Activated naive CD8-positive, alpha-beta T cell treated with anti-CD3 and anti-CD28 coated beads, Interleukin-2, amount 50 U/mL, for 16 hours (primary cell): ENCODE measurements around the gene SLC2A6.

Experiments
- DNase-seq: peaks from one replicate; pipeline ENCODE4 v3.0.0-alpha.2; 2020; ENCODE audit warnings: low read depth, low spot score

SLC2A6 gene

DNA sequence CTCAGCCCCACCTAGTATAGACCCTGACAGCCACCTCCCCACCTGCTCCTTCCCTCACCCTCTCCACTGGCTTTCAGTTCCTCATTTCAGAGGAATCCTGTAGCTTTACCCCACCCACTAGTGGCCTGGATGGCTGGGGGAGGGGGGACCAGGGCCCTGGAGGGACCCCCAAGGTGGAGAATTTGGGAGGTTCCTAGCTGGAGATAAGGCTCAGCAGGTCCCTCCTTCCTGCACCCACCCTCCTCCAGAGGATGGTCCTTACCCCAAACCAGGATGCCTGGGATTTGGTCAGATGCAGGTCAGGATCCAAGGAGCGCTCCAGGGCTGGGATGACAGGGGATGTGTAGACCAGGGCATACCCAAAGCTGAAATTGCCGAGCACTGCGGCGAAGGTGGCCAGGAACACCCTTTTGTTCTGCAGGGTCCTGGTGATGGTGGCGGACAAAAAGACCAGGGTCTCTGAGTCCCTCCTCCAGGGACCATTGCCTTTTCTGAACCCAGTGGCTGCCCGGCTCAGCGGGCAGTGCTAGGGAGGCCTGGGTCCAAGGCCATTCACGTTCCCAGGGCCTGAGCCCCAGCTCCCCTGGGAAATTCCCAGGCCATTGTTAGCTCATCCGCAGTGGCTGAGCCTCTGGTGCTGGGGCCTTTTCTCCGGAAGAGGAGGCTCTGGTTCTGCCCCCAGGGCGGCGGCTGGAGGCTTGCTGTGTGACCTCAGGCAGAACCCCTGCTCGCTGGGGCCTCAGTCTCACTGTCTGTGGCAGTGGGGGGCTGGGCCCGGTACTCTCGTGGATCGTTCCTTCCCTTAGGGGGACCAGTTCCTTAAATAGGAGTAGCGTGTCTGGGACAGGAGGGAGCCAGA is 678 bp downstream of the SLC2A6 start:
- no peak for DNase-seq

DNA sequence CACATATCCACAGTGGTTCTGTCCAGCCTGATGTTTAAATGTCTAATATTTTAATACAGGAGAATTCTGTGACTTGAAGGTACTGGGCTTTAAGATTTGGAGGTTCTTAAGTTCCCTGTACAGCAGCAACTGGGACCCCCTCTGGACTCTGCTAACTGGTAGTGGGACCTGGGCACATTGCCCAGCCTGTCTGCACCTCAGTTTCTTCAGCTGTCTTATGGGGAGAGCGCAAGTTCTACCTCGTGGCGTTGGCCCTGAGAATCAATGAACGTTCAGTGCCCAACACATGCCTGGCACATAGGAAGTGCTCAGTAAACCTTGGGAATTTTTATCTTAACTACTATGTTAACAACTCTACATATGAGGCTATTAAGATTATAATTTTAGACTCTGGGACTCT is 1.4 kb downstream of the SLC2A6 start:
- no peak for DNase-seq

DNA sequence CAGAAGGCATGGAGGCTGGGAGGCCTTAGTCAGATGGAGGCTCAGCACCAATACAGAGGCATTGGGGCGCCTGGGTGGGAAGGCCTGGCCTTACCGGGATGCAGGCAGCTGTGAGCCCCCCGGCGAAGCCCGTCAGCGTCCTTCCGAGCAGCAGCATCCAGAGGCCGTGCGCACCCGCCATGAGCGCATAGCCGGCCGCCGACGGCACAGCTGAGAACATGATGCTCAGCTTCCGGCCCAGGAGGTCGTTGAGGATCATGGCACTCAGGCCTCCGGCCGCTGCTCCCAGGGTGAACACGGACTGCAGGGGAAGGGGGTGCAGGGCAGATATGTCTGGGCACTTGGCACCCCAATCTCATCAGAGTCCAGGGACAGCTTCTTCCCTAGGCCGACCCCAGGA is 2.0 kb downstream of the SLC2A6 start:
- DNase-seq: no peak

DNA sequence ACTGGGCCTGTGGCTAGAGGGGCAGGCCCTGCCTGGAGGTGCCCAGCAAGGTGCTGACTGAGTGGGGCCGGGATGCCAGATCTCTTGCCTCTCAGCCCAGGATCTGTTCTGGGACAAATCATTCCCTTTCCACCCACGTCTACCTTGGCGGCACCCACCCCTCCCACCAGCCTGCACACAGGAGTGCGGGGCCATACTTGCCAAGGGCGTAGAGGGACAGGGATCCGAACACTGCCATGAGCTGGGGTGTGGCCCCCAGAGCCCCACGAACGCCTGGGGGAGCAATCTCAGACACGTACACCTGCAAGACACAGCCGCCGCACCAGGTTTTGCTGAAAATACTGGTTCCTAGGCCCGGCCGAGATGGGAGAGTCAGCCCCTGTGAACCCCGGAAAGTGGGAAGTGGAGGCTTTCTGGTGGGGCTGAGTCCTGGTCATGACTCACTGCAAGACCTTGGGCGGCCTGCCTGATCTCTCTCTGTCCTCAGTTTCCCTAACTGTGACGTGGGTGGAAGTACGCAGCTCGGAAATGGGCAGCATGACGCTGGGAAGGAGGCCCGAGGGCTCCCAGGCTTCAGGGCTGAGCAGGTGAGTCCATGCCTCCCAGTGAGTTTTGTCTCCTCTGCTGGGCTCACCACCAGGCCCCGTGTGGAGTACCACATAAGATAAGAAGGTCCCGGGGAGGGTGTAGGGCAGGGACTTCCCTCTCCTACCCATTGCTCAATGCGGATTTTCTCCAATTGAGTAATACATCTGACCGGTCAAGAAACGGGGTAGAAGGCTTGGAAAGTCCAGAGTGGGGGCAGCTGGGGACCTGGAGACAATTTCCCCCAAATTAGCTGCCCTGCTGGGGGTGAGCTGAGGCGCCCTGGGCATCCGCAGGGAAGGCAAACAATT is 2.6 kb downstream of the SLC2A6 start:
- DNase-seq: no peak

DNA sequence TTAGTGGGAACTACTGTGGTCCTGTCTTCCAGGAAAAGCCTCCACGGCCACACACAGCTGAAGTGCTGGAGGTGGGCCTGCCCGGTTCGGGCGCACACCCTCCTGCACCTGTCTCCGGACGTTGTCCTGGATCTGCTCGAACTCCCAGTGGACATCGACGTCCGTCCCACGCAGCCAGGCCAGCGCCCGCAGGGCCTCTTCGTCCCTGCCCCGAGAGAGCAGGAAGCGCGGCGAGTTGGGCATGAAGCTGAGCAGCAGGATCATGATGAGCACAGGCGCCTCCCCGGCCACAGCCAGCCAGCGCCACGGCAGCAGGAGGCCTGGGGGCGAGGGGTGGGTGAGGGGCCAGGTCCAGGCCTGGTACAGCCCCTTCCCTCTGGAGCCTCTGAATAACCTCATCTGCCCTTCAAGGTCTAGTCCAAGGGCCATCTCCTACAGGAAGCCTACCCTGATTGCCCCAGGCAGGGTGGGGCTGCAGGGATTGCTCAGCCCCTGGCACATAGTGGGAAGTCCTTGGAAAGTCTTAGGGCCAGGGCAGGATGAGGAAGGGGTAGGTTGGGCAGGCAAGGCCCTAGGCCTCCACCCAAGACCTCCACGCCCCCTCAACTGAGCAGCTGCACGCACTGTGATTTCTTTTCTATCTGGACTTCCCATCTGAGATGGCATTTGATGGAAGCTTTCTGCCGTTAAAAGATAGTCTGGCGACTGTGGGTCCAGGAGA is 3.4 kb downstream of the SLC2A6 start:
- DNase-seq: no peak

DNA sequence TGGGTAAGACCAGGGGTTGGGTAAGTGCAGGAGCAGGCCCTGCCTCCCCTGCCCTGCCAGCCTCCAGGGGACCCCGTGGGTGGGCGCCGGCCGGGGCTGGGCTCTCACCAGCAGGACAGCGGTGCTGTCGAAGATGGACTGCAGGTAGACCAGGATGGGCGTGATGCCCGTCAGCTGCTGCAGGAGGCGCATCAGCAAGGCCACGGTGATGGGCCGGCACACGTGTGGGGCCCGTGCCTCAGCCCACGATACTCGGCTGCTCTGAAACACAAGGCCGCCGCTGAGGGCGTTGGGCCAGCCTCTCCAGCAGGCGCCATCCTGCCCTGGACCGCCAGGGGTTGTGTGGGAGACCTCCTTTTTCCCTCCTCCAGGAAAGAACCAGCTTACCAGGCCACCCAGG is 4.0 kb downstream of the SLC2A6 start:
- DNase-seq: no peak

DNA sequence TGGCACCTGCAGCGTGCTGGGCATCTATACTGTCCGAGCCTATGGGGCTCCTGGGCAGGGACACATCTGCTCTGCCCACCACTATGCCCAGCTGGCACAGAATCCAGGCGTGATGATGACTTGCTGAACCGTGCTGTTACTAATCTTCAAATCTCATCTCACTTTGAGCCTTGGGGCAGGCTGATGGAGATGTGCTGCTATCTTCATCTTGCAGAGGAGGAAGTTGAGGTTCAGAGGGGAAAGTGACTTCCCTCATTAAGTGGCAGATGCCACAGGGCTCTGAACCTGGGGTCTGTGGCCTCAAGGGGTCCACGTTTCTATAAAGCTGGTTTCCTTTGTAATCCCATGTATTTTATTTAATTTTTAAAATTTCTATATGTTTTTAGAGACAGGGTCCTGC is 4.7 kb downstream of the SLC2A6 start:
- no peak for DNase-seq

DNA sequence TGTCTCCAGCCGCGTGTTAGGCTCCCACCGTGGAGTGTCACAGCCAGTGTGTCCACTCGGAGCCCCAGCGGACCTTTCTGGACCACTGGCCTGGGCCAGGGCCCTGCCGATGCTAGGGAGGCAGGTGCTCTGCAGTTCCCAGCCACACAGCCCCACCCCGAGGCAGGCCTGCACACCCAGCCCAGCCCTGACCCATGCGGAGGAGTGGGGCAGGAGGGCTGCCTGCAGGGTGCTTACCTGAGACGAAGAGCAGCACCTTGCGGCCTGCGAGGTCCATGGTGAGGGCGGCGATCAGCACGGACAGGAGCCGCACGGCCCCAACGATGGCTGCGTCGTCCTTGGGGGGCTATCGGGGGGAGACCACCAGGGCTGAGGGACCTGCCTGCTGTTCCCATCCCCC is 5.2 kb downstream of the SLC2A6 start:
- no peak for DNase-seq

DNA sequence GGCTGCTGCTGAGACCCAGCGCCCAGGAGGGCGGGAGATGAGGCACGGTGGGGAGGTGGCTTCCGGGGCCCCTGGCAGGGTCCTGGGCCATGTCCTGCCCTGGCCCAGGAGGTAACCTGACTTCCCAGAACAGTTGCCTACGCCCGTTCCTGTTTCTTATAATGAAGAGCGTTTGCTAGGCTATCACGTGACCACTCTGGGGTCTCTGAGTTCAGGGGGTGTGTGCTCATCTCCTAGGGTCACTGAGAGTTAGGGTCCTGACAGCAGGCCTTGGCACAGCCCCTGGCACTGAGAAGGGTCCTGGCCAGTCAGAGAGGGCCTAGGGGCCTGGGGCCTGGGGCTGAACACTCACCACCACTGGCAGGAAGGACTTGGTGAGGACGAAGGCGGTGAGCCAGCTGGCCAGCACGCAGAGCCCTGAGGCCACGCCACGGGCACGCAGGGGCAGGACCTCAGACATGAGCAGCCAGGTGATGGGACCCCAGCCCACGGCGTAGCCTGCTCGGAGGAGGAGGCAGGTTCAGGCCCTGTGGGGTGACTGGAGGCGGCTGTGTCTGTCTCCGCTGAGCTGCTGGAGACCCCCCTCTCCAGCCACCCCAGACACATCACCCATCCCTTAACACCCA is 6.0 kb downstream of the SLC2A6 start:
- no peak for DNase-seq

DNA sequence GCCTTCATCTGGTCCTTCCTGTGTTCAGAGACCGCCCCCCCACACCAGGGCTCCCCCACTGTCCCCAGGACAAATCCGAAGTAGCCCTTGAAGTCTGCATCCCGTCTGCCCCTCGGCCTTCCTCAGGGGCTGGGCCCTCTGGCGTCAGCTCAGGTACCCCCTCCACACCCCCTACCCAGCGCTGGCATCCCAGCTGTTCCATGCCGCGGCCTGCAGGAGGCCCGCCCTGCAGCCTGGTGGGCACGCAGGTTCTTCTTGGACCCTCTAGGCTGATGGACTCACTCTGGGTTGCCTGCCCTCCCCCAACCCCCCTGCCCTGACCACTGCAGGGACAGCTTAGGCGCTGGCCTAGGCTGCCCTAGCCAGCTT is 6.6 kb downstream of the SLC2A6 start:
- no peak for DNase-seq

DNA sequence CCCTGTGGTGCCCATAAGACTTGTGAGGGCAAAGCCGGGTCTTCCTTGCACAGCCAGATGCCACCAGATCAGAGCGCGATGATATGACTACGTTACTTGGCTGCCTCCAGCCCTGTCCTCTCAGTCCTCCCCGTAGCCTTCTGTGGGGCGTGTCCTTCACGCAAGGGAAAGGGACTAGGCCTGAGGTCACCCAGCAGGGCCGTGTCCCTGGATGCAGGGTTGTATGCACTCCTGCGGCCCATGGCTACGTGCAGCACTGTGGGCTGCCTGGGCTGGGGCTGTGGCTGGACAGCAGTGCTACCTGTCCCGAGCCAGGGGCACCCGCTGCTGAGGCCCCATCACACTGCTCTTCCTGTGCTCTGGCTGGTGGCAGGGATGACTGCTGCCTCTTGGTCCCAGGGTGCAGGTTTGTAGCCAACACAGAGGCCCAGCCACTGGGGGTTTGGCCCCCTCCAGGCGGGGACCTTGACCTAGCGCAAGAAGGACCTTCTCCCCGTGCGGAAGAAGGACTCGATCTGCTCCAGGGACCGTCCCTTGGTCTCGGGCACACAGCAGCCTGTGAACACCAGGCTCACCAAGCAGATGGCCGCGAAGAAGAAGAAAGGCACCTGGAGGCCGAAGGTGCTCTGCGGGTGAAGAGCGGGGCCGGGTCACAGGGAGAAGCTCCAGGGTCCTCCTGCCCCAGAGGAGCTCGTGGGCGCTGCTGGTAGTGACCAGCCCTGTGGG is 7.2 kb downstream of the SLC2A6 start:
- no peak for DNase-seq

DNA sequence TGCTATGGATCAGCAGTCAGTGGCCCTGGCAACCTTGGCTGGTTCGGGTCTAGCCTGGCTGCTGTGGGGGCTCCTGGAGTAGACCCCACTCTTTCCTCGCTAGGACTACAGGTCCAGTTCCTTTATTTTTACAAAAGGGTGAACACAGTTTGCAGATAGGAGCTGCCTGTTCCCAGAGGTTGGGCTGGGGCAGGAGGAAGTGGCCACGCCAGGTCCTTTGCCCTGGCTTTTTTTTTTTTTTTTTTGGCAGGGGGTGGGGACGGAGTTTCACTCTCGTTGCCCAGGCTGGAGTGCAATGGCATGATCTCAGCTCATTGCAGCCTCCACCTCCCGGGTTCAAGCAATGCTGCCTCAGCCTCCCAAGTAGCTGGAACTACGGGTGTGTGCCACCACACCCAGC is 7.9 kb downstream of the SLC2A6 start:
- no peak for DNase-seq

DNA sequence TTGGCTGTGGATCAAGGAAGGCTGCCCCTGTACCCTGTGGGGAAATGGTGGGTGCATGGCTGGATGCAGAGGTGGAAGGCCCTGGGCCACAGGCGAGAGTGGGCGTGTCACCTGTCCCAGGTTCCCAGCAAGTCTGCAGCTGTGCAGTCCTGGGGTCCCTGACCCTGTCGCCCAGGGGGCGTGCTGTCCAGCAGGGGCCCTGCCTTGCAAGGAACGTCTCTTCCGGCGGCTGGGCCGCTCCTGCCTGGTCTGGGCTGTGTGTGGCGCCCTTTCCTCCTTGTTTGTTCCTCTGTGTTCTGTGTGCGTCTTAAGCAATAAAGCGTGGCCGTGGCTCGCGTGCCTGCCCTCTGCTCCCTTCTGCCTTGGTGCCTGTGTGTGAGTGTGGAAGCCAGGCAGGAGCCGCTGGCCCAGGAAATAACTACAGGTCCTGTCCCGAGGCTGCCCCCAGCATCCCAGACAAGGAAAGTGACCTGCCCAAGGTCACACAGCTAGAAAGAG is 8.4 kb downstream of the SLC2A6 start:
- DNase-seq: no peak

DNA sequence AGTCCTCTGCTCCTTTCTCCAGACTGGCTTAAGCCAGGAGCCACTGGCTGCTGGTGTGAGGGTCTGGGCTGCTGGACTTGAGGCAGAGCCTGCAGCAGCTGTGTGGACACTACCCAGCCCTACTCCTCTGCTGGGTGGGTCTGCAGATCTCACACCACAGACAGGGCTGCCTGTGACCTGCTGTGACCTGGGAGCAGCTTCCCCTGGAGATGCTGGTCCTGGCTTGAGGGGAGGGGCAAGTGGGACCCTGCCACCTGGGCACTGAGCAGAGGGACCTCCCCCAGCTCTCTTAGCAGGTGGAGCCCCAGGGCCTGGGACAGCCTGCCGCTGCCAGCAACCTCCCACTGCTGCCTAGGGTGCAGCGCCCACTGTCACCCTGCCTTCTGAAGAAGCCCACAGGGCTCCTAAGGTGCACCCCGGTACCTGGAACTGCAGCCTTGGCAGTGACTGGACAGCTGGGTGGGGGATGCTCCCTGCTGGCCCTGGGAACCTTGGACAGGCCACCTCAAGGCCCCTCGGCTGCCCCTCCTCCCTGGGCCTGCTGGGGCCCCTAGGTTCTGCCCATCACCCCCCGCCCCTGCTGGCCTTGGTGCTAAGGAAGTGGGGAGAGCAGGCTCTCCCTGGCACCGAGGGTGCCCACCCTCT is 10.0 kb downstream of the SLC2A6 start:
- DNase-seq: no peak

DNA sequence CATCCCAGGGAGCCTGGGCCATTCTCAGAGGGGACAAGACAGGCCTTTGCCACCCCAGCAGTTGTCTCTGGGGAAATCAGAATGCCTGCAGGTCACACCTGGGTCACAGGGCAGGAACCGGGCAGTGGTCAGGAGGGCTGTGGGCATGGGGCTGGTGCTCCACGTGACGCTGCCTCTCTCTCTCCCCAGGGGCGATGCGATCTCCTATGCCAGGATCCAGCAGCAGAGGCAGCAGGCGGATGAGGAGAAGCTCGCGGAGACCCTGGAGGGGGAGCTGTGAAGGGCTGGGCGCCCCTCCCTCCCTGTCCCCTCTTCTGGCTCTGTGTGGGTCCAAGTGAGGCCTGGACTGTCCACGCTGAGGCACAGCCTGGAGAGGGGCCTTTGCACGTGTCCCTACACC is 10.5 kb downstream of the SLC2A6 start:
- no peak for DNase-seq

DNA sequence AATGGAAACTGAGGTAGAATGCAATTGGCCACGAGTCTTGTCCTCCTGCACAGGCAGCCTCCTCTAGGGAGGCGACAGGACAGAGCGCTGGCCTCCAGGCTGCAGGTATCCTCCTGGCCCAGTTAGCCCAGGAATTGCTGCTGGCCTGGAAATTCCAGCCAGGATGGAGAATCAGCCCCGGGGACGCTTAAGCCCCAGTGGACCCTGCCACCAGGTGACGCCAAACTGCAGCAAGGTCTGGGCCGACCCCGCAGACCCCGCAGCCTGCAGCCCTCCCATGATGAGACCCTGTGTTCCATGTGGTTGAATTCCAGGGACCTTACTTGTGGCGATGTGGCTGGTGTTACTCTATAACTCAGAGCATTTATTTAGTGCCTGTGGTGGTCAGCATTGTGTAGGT is 11.8 kb downstream of the SLC2A6 start:
- no peak for DNase-seq

DNA sequence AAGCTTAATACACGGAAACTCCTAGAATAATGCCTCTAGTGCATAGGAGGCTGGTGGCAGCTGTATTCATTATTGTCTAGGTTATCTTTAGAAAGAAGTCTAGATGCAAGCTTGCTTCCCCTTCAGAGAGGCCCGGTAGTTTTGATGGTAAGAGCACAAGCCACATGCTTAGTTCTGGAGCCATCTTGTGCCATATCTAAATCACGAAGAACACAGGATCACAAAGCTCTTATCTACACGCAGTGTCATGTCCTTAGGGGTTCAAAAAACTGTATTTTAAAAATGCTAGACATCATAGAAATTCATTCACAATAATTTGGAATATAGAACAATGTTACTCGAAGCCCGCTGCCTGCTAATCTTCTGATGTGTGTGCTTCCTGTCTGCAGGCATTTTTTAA is 12.9 kb downstream of the SLC2A6 start:
- no peak for DNase-seq

DNA sequence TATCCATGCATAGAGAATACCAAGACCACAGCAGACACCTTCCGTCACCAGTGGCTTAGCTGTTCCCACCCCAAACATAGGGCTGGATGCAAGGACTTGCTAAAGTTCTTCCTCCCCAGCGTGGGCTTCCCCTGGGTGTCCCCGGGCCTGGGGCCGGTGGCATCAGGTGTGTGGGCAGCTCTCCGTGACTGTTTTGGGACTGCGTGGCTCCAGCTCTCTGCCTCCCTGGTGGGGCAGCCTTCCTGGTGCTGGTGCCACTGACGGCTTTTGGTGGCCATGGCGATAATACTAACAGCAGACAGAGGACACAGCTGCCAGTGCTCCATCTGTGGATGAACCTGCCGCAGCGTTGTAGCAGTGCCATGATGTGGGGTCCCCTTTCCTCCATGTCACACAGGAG is 14.3 kb downstream of the SLC2A6 start:
- DNase-seq: no peak

DNA sequence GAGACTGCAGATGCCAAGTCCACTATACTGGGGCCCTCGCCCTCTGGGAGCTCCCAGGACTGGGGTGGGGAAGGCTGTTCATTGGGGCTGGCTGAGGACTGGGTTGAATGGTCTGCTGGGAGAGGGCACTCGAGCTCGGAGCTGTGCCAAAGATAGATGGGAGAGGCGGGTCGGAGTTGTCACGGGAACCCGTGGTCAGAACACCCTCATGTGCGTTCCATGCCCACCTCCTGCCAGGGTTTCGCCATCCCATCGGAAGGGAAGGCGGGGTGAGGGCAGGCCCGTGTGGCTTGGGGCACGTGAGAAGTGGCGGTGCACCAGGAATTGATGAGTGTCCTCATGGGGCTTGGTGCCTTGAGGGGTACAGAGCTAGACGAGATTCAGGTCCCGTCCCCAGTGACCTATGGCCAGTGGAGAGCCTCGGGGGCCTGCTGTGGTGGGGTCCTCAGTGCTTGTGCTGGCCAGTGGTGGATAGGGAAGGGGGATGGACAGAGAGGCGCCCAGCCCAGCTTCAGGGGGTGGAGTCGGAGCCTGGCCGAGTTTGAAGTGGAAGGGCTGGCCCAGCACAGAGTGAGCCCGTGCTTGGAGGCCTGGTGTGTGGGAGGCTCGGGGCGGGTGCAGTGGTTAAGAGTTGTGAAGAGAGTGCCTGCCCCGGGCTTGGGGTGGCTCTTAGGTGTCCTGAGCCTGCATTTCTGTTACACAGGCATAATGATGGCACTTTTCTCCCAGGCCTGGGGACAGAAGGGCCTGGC is 14.9 kb downstream of the SLC2A6 start:
- DNase-seq: no peak
